CD14-positive monocyte (primary cell): ENCODE measurements around the gene FRMD3. TPM values are rescaled to one million over a fixed set of nuclear protein-coding genes. Genes with fewer than 3 reads are reported as not detected.
A peak's percentile ranks its signal among the peaks of the same experiment; 100 is the strongest.

ENCODE experiments used
- DNase-seq, 3 donors: peaks; one replicate each; pipeline ENCODE4 v3.0.0-alpha.2; 2011 to 2022
- H2AFZ ChIP-seq: 2 replicates; pipeline ENCODE4 v1.6.0; 2012; ENCODE audit warnings: mild to moderate bottlenecking, low read depth, low read length, inconsistent platforms; ENCODE audit not compliant: insufficient read depth, poor library complexity, severe bottlenecking
- H3K27ac ChIP-seq, 2 donors: 1 replicate in 1 of 2; 2 replicates in 1 of 2; pipeline ENCODE4 v1.5.1; 2012 to 2013; ENCODE audit warnings: low read length in 2 of 2, control low read depth in 1 of 2, inconsistent platforms in 1 of 2, low read depth in 1 of 2, mild to moderate bottlenecking in 1 of 2
- H3K27me3 ChIP-seq, 2 donors: one replicate each; pipeline versions ENCODE4 v1.6.0 to v1.6.1; 2011 to 2013; ENCODE audit warnings: low read length in 2 of 2; ENCODE audit not compliant: control insufficient read depth in 2 of 2, insufficient read depth in 2 of 2
- H3K36me3 ChIP-seq, 2 donors: replicated peaks in 1 of 2; 1 replicate in 1 of 2; 2 replicates in 1 of 2; pipeline versions ENCODE4 v1.5.1 to v1.6.1; 2012 to 2013; ENCODE audit warnings: low read length in 2 of 2, control low read depth in 1 of 2, inconsistent platforms in 1 of 2, mild to moderate bottlenecking in 1 of 2; ENCODE audit not compliant: insufficient read depth in 2 of 2, control insufficient read depth in 1 of 2
- H3K4me1 ChIP-seq, 2 donors: 1 replicate in 1 of 2; 2 replicates in 1 of 2; pipeline versions ENCODE4 v1.5.1 to v1.6.1; 2012 to 2013; ENCODE audit warnings: low read length in 2 of 2, control low read depth in 1 of 2, inconsistent platforms in 1 of 2, mild to moderate bottlenecking in 1 of 2, moderate library complexity in 1 of 2; ENCODE audit not compliant: insufficient read depth in 2 of 2, control insufficient read depth in 1 of 2
- H3K4me2 ChIP-seq: replicated peaks from 2 replicates; pipeline ENCODE3; 2012; ENCODE audit warnings: low read length, moderate library complexity, mild to moderate bottlenecking; ENCODE audit not compliant: poor library complexity, severe bottlenecking; ENCODE audit errors: extremely low read depth
- H3K4me3 ChIP-seq, 3 experiments: fragments of 200-600 bp in 1 of 3; sonication (generic) in 1 of 3; replicated peaks in 1 of 3; 1 replicate in 2 of 3; 2 replicates in 1 of 3; pipeline ENCODE4 v1.5.1; 2011 to 2013; ENCODE audit warnings: low read length in 3 of 3, mild to moderate bottlenecking in 3 of 3, control low read depth in 2 of 3, low read depth in 2 of 3, inconsistent platforms in 1 of 3, moderate library complexity in 1 of 3
- H3K79me2 ChIP-seq: 2 replicates; pipeline ENCODE4 v1.6.0; 2012; ENCODE audit warnings: mild to moderate bottlenecking, control low read depth, inconsistent platforms, low read length, moderate library complexity; ENCODE audit not compliant: insufficient read depth
- H3K9ac ChIP-seq: 2 replicates; pipeline ENCODE4 v1.6.0; 2017; ENCODE audit warnings: low read length, mild to moderate bottlenecking; ENCODE audit not compliant: insufficient read depth, poor library complexity, severe bottlenecking
- H3K9me3 ChIP-seq, 2 donors: replicated peaks in 1 of 2; 1 replicate in 1 of 2; 2 replicates in 1 of 2; pipeline versions ENCODE4 v1.5.1 to v1.6.1; 2012 to 2013; ENCODE audit warnings: low read length in 2 of 2, control low read depth in 1 of 2; ENCODE audit not compliant: control insufficient read depth in 1 of 2, insufficient read depth in 1 of 2
- H4K20me1 ChIP-seq: 2 replicates; pipeline ENCODE4 v1.6.0; 2012; ENCODE audit warnings: mild to moderate bottlenecking, low read length, control low read depth, moderate library complexity; ENCODE audit not compliant: insufficient read depth
- H3K27ac Mint-ChIP-seq, 7 donors: one replicate each; pipeline ENCODE4 v1.8.0; 2020; ENCODE audit warnings: mild to moderate bottlenecking in 7 of 7, mixed read lengths in 7 of 7, moderate library complexity in 6 of 7, inconsistent platforms in 2 of 7
- H3K27me3 Mint-ChIP-seq, 3 donors: one replicate each; pipeline ENCODE4 v1.8.0; 2021 to 2022; ENCODE audit warnings: low read depth in 3 of 3, mild to moderate bottlenecking in 3 of 3, mixed read lengths in 3 of 3, moderate library complexity in 3 of 3, inconsistent platforms in 1 of 3
- H3K36me3 Mint-ChIP-seq, 2 donors: one replicate each; pipeline ENCODE4 v1.8.0; 2020; ENCODE audit warnings: mixed read lengths in 2 of 2, inconsistent platforms in 1 of 2, mild to moderate bottlenecking in 1 of 2
- H3K4me1 Mint-ChIP-seq: one replicate; pipeline ENCODE4 v1.8.0; 2020; ENCODE audit warnings: mild to moderate bottlenecking, mixed read lengths
- H3K4me3 Mint-ChIP-seq, 2 donors: one replicate each; pipeline ENCODE4 v1.8.0; 2020; ENCODE audit warnings: mild to moderate bottlenecking in 2 of 2, mixed read lengths in 2 of 2, moderate library complexity in 1 of 2
- H3K9me3 Mint-ChIP-seq, 7 donors: one replicate each; pipeline ENCODE4 v1.8.0; 2020 to 2022; ENCODE audit warnings: mixed read lengths in 7 of 7, mild to moderate bottlenecking in 6 of 7, moderate library complexity in 6 of 7, inconsistent platforms in 2 of 7
- WGBS: methylation state at CpG from one replicate; pipeline ENCODE4 v1.1.5; 2013; ENCODE audit warnings: missing lambda C conversion rate; ENCODE audit not compliant: insufficient coverage; 5-methylcytosine and 5-hydroxymethylcytosine counted together
- intact Hi-C, 2 donors: fragments of 100-400 bp; cut with micrococcal nuclease; formaldehyde crosslinking; loops; one replicate each; pipeline versions ENCODE4 v1.15.0 to v1.15.1; 2023
- polyA plus RNA-seq, 3 donors: library from polyadenylated mRNA; depleted of rRNA in 1 of 3; unstranded in 2 of 3; stranded (reverse) in 1 of 3; fragments of 300-500 nt in 2 of 3; fragments of >200 nt in 1 of 3; fragmentation: Illumina TruSeq in 2 of 3; gene quantifications; 1 replicate in 2 of 3; 2 replicates in 1 of 3; pipeline ENCODE4 v1.2.3, GENCODE V29; 2012 to 2021
- TF ChIP-seq, protein P1 (sequence below): fragments of 200-600 bp; IDR thresholded peaks from one replicate; pipeline ENCODE4 v1.8.0; 2022; ENCODE audit warnings: antibody characterized with exemption, mild to moderate bottlenecking

FRMD3 gene
- polyA plus RNA-seq, 3 donors: 2.8 to 9.8 (median 4.2) TPM

DNA sequence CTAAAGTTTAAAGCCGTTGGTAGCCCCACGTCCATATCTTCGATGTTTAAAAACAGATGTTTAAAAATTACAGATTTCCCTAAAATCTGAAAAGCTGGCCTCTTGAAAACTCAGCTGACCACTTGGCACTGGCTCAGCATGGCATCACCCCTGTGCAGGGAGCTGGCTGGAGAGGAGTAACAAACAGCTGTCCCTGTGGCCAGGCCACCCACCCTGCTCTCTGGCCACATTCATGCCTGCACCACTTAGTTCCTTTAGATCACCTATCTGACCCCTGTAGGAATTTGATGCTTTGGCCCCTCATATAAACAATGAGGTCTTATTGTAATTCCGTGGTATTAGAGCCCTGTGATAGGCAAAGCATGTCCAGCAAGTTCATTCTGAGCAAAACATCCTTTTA lies 107.5 kb downstream of the FRMD3 start:
- WGBS: 95% methylated on average over 4 of the region's 4 CpGs
- Histone ChIP-seq H2AFZ (no peak overlapping the region), H3K27me3 (no peaks in the 10 kb centered on the region), H3K36me3 (no peaks in the 10 kb centered on the region), H3K4me2 (no peak overlapping the region), H4K20me1 (no peaks in the 10 kb centered on the region), H3K27ac (no peak overlapping the region), H3K4me1 (peaks cover 48 to 56% of the 10 kb centered on the region in 2 donors), H3K79me2 (no peaks in the 10 kb centered on the region), H3K9me3 (no peaks in the 10 kb centered on the region), H3K4me3 (no peak overlapping the region), H3K9ac (no peak overlapping the region)
- peaks cover 3% of the 10 kb centered on the region in 2 donors for H3K36me3 Mint-ChIP-seq
- H3K27me3 Mint-ChIP-seq: peaks cover 0 to 2% (median 2%) of the 10 kb centered on the region in 3 donors
- H3K27ac Mint-ChIP-seq: no peak overlapping the region
- H3K4me1 Mint-ChIP-seq: peaks cover 56% of the 10 kb centered on the region
- no peak overlapping the region for H3K4me3 Mint-ChIP-seq
- no peak for DNase-seq
- intact Hi-C loops: no loop called here
- TF ChIP-seq, protein P1, sequence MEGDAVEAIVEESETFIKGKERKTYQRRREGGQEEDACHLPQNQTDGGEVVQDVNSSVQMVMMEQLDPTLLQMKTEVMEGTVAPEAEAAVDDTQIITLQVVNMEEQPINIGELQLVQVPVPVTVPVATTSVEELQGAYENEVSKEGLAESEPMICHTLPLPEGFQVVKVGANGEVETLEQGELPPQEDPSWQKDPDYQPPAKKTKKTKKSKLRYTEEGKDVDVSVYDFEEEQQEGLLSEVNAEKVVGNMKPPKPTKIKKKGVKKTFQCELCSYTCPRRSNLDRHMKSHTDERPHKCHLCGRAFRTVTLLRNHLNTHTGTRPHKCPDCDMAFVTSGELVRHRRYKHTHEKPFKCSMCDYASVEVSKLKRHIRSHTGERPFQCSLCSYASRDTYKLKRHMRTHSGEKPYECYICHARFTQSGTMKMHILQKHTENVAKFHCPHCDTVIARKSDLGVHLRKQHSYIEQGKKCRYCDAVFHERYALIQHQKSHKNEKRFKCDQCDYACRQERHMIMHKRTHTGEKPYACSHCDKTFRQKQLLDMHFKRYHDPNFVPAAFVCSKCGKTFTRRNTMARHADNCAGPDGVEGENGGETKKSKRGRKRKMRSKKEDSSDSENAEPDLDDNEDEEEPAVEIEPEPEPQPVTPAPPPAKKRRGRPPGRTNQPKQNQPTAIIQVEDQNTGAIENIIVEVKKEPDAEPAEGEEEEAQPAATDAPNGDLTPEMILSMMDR: no peak
- H3K9me3 Mint-ChIP-seq: peaks cover 0 to 1% (median 0%) of the 10 kb centered on the region in 7 donors

DNA sequence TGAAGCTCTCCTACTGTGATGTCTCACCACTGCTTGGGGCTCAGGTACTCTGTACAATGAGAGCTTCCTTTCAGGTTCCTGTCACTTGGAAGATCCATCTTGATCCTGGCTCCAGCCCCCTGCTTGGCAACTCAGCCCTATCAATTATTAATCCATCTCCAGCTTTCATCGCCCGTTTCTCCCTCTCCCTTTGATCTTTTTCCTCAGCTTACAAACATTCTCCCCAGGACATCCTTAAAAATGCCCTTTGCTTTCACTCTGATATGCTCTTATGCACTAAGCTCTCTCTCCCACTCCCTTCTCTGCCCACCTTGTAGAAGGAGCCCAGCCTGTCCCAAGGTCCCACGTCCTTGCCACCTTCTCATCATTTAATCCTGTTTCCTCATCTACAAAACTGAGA lies 109.0 kb downstream of the FRMD3 start:
- H3K27ac ChIP-seq: no peak overlapping the region
- no peaks in the 10 kb centered on the region for H3K36me3 ChIP-seq
- no peak overlapping the region for H2AFZ ChIP-seq
- H3K79me2 ChIP-seq: no peaks in the 10 kb centered on the region
- H3K4me3 ChIP-seq: no peak overlapping the region
- Mint-ChIP-seq H3K27me3 (peaks cover 0 to 2% (median 2%) of the 10 kb centered on the region in 3 donors), H3K36me3 (peaks cover 3% of the 10 kb centered on the region in 2 donors), H3K27ac (peak overlapping the region in 1 of 7 donors; percentile 15), H3K9me3 (peaks cover 0 to 1% (median 0%) of the 10 kb centered on the region in 7 donors), H3K4me3 (no peak overlapping the region), H3K4me1 (peaks cover 50% of the 10 kb centered on the region)
- intact Hi-C loops: no loop called here
- H3K4me2 ChIP-seq: no peak overlapping the region
- H4K20me1 ChIP-seq: no peaks in the 10 kb centered on the region
- H3K9ac ChIP-seq: no peak overlapping the region
- no peak for DNase-seq
- 89% methylated on average over 2 of the region's 3 CpGs for WGBS
- no peaks in the 10 kb centered on the region for H3K9me3 ChIP-seq
- H3K27me3 ChIP-seq: no peaks in the 10 kb centered on the region
- TF ChIP-seq, protein P1: no peak
- H3K4me1 ChIP-seq: peaks cover 36 to 42% of the 10 kb centered on the region in 2 donors
